ENCODE results near the gene MPPED1. TPM values are rescaled to one million over a fixed set of nuclear protein-coding genes. Genes with fewer than 3 reads are reported as not detected.

The MPPED1 gene
- total and polyA plus RNA-seq, 2 of the 13 experiments (the other 11 are each of a cell fraction or from before 2014, with no cell fraction given): 0.77 TPM; not detected in 1

- DNase-seq (ENCODE audit: low spot score): no peak
- Histone ChIP-seq H4K20me1 (ENCODE audit: insufficient read depth, low read length) (no peaks in the 10 kb centered on the region), H3K27me3 (ENCODE audit: control insufficient read depth in 1 of 2, insufficient read depth in 2 of 2, low read length in 2 of 2) (peaks cover 9 to 48% of the 10 kb centered on the region in 2 experiments), H3K9ac (ENCODE audit: insufficient read depth, low read depth, low read length) (no peak overlapping the region), H3K4me3 (replicated peaks in 1 of 3; ENCODE audit: insufficient read depth in 1 of 3, low read depth in 2 of 3, low read length in 3 of 3) (no peak overlapping the region), H3K4me1 (ENCODE audit: insufficient read depth, low read length) (peaks cover 11% of the 10 kb centered on the region), H3K9me3 (ENCODE audit: low read length) (no peaks in the 10 kb centered on the region), H3K4me2 (ENCODE audit: low read depth, low read length) (no peak overlapping the region; the same call in 1 of the 2 replicates), H3K79me2 (ENCODE audit: insufficient read depth, low read length) (no peaks in the 10 kb centered on the region), H3K36me3 (replicated peaks in 1 of 2; ENCODE audit: control insufficient read depth in 1 of 2, insufficient read depth in 2 of 2, low read length in 2 of 2) (no peaks in the 10 kb centered on the region), H2AFZ (ENCODE audit: low read length) (no peak overlapping the region), H3K27ac (ENCODE audit: extremely low read length, insufficient read depth, low read length) (no peak overlapping the region)
- FAIRE-seq: no peak
- in situ Hi-C loops (cut with HindIII; ENCODE audit: extremely low pct_ligation_motif_present, low pct_unique_long_range_greater_than_20kb) (no loop called here), intact Hi-C loops (cut with micrococcal nuclease; ENCODE audit: unreplicated experiment) (no loop called here)
- no TSS peak for BruUV-seq (replicated peaks)
- ATAC-seq: peak; percentile 57
- ChIA-PET CTCF (ENCODE audit: low intra/inter-chr PET ratio, low total read pairs) (no interaction called here), POLR2A (no interaction called here)
- WGBS (ENCODE audit: low lambda C conversion rate): 80% methylated on average over 1 of the region's 26 CpGs
- TF ChIP-seq NR2F6 (IDR thresholded peaks at IDR 0.05) (no peak), NR2F6 (CRISPR knock-in tag; IDR thresholded peaks at IDR 0.05) (no peak), ONECUT2 (CRISPR knock-in tag; IDR thresholded peaks at IDR 0.05) (0 out of 2 replicates have a peak, but pooled peaks have one; percentile 53), SAP130 (CRISPR knock-in tag; IDR thresholded peaks at IDR 0.05; ENCODE audit: low read depth) (0 out of 2 replicates have a peak, but pooled peaks have one; percentile 14), NCOA5 (CRISPR knock-in tag; IDR thresholded peaks at IDR 0.05) (no peak), GABPB1 (CRISPR knock-in tag; IDR thresholded peaks at IDR 0.05) (peak; percentile 33; the same call in 1 of the 2 replicates), ZFX (CRISPR knock-in tag; IDR thresholded peaks at IDR 0.05; ENCODE audit: low read depth) (peak; percentile 33; the same call in 1 of the 2 replicates), ZZZ3 (CRISPR knock-in tag; IDR thresholded peaks at IDR 0.05; ENCODE audit: borderline replicate concordance) (no peak), ZSCAN22 (CRISPR knock-in tag; IDR thresholded peaks at IDR 0.05) (no peak), LCORL (IDR thresholded peaks at IDR 0.05) (no peak), LCORL (CRISPR knock-in tag; IDR thresholded peaks at IDR 0.05) (no peak), SKI (IDR thresholded peaks at IDR 0.05; ENCODE audit: partially characterized antibody) (no peak), NFE2 (CRISPR knock-in tag; IDR thresholded peaks at IDR 0.05) (no peak), ZNF687 (CRISPR knock-in tag; IDR thresholded peaks at IDR 0.05) (peak; percentile 48), POLR2A (IDR thresholded peaks at IDR 0.05; ENCODE audit: insufficient read depth in 1 of 2, low read depth in 2 of 2, low read length in 2 of 2) (no peak), LRRFIP1 (CRISPR knock-in tag; conservative IDR thresholded peaks at IDR 0.05) (no peak)
- TF ChIP-seq, protein P1, sequence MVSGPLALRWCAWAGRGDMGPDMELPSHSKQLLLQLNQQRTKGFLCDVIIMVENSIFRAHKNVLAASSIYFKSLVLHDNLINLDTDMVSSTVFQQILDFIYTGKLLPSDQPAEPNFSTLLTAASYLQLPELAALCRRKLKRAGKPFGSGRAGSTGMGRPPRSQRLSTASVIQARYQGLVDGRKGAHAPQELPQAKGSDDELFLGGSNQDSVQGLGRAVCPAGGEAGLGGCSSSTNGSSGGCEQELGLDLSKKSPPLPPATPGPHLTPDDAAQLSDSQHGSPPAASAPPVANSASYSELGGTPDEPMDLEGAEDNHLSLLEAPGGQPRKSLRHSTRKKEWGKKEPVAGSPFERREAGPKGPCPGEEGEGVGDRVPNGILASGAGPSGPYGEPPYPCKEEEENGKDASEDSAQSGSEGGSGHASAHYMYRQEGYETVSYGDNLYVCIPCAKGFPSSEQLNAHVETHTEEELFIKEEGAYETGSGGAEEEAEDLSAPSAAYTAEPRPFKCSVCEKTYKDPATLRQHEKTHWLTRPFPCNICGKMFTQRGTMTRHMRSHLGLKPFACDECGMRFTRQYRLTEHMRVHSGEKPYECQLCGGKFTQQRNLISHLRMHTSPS (CRISPR knock-in tag; IDR thresholded peaks at IDR 0.05; ENCODE audit: low read depth): peak; percentile 87
Observed at GRCh38 chr22:43435851-43436811, 24.3 kb downstream of the MPPED1 start.
